HG03108 (cell line): ENCODE data around the gene NHLRC4.

Experiments
- ATAC-seq: cut with Tn5 transposase; IDR thresholded peaks from one replicate; pipeline ENCODE4 v1.9.1; 2021; ENCODE audit warnings: moderate library complexity; ENCODE audit not compliant: unreplicated experiment

The NHLRC4 gene

GRCh38 chr16:565419-566330 is 1.1 kb upstream of the NHLRC4 start:
- ATAC-seq = no peak

- no peak for ATAC-seq
Observed at GRCh38 chr16:567373-568256, 810 bp downstream of the NHLRC4 start.

- no peak for ATAC-seq
Observed at GRCh38 chr16:568401-569258, 1.8 kb downstream of the NHLRC4 start.

- no peak for ATAC-seq
Observed at GRCh38 chr16:569445-570254, 2.8 kb downstream of the NHLRC4 start, which contains the start of gene PIGQ. Gene PIGQ, plus strand, starts transcription at chr16:569968. Its CDS starts 4,107 bp downstream, at chr16:574075.

- ATAC-seq = no peak
Observed at GRCh38 chr16:572865-573650, 6.3 kb downstream of the NHLRC4 start.

- ATAC-seq = no peak
Observed at GRCh38 chr16:574021-574760, 7.4 kb downstream of the NHLRC4 start.

- no peak for ATAC-seq
Observed at GRCh38 chr16:575354-576196, 8.8 kb downstream of the NHLRC4 start.

- no peak for ATAC-seq
Observed at GRCh38 chr16:576197-576822, 9.5 kb downstream of the NHLRC4 start.

GRCh38 chr16:576823-577201 is 10.0 kb downstream of the NHLRC4 start:
- no peak for ATAC-seq

GRCh38 chr16:577796-578195 is 11.0 kb downstream of the NHLRC4 start:
- ATAC-seq = no peak

- ATAC-seq = no peak
Observed at GRCh38 chr16:578232-578869, 11.5 kb downstream of the NHLRC4 start.

- ATAC-seq = no peak
Observed at GRCh38 chr16:578870-579405, 12.1 kb downstream of the NHLRC4 start.

GRCh38 chr16:580141-580945 is 13.5 kb downstream of the NHLRC4 start:
- no peak for ATAC-seq

GRCh38 chr16:580946-581498 is 14.2 kb downstream of the NHLRC4 start:
- no peak for ATAC-seq

- no peak for ATAC-seq
Observed at GRCh38 chr16:582218-582613, 15.4 kb downstream of the NHLRC4 start.
